CD14-positive monocyte (primary cell): Measurements from ENCODE around the gene ZBTB6. TPM values are rescaled to one million over a fixed set of nuclear protein-coding genes. Genes with fewer than 3 reads are reported as not detected.

Experiments
- DNase-seq, 3 donors: peaks; one replicate each; pipeline ENCODE4 v3.0.0-alpha.2; 2011 to 2022
- H2AFZ ChIP-seq: 2 replicates; pipeline ENCODE4 v1.6.0; 2012; ENCODE audit warnings: mild to moderate bottlenecking, low read depth, low read length, inconsistent platforms; ENCODE audit not compliant: insufficient read depth, poor library complexity, severe bottlenecking
- H3K27ac ChIP-seq, 2 donors: 1 replicate in 1 of 2; 2 replicates in 1 of 2; pipeline ENCODE4 v1.5.1; 2012 to 2013; ENCODE audit warnings: low read length in 2 of 2, control low read depth in 1 of 2, inconsistent platforms in 1 of 2, low read depth in 1 of 2, mild to moderate bottlenecking in 1 of 2
- H3K27me3 ChIP-seq, 2 donors: one replicate each; pipeline versions ENCODE4 v1.6.0 to v1.6.1; 2011 to 2013; ENCODE audit warnings: low read length in 2 of 2; ENCODE audit not compliant: control insufficient read depth in 2 of 2, insufficient read depth in 2 of 2
- H3K36me3 ChIP-seq, 2 donors: replicated peaks in 1 of 2; 1 replicate in 1 of 2; 2 replicates in 1 of 2; pipeline versions ENCODE4 v1.5.1 to v1.6.1; 2012 to 2013; ENCODE audit warnings: low read length in 2 of 2, control low read depth in 1 of 2, inconsistent platforms in 1 of 2, mild to moderate bottlenecking in 1 of 2; ENCODE audit not compliant: insufficient read depth in 2 of 2, control insufficient read depth in 1 of 2
- H3K4me1 ChIP-seq, 2 donors: 1 replicate in 1 of 2; 2 replicates in 1 of 2; pipeline versions ENCODE4 v1.5.1 to v1.6.1; 2012 to 2013; ENCODE audit warnings: low read length in 2 of 2, control low read depth in 1 of 2, inconsistent platforms in 1 of 2, mild to moderate bottlenecking in 1 of 2, moderate library complexity in 1 of 2; ENCODE audit not compliant: insufficient read depth in 2 of 2, control insufficient read depth in 1 of 2
- H3K4me2 ChIP-seq: replicated peaks from 2 replicates; pipeline ENCODE3; 2012; ENCODE audit warnings: low read length, moderate library complexity, mild to moderate bottlenecking; ENCODE audit not compliant: poor library complexity, severe bottlenecking; ENCODE audit errors: extremely low read depth
- H3K4me3 ChIP-seq, 3 experiments: fragments of 200-600 bp in 1 of 3; sonication (generic) in 1 of 3; replicated peaks in 1 of 3; 1 replicate in 2 of 3; 2 replicates in 1 of 3; pipeline ENCODE4 v1.5.1; 2011 to 2013; ENCODE audit warnings: low read length in 3 of 3, mild to moderate bottlenecking in 3 of 3, control low read depth in 2 of 3, low read depth in 2 of 3, inconsistent platforms in 1 of 3, moderate library complexity in 1 of 3
- H3K79me2 ChIP-seq: 2 replicates; pipeline ENCODE4 v1.6.0; 2012; ENCODE audit warnings: mild to moderate bottlenecking, control low read depth, inconsistent platforms, low read length, moderate library complexity; ENCODE audit not compliant: insufficient read depth
- H3K9ac ChIP-seq: 2 replicates; pipeline ENCODE4 v1.6.0; 2017; ENCODE audit warnings: low read length, mild to moderate bottlenecking; ENCODE audit not compliant: insufficient read depth, poor library complexity, severe bottlenecking
- H3K9me3 ChIP-seq, 2 donors: replicated peaks in 1 of 2; 1 replicate in 1 of 2; 2 replicates in 1 of 2; pipeline versions ENCODE4 v1.5.1 to v1.6.1; 2012 to 2013; ENCODE audit warnings: low read length in 2 of 2, control low read depth in 1 of 2; ENCODE audit not compliant: control insufficient read depth in 1 of 2, insufficient read depth in 1 of 2
- H4K20me1 ChIP-seq: 2 replicates; pipeline ENCODE4 v1.6.0; 2012; ENCODE audit warnings: mild to moderate bottlenecking, low read length, control low read depth, moderate library complexity; ENCODE audit not compliant: insufficient read depth
- H3K27ac Mint-ChIP-seq, 7 donors: one replicate each; pipeline ENCODE4 v1.8.0; 2020; ENCODE audit warnings: mild to moderate bottlenecking in 7 of 7, mixed read lengths in 7 of 7, moderate library complexity in 6 of 7, inconsistent platforms in 2 of 7
- H3K27me3 Mint-ChIP-seq, 3 donors: one replicate each; pipeline ENCODE4 v1.8.0; 2021 to 2022; ENCODE audit warnings: low read depth in 3 of 3, mild to moderate bottlenecking in 3 of 3, mixed read lengths in 3 of 3, moderate library complexity in 3 of 3, inconsistent platforms in 1 of 3
- H3K36me3 Mint-ChIP-seq, 2 donors: one replicate each; pipeline ENCODE4 v1.8.0; 2020; ENCODE audit warnings: mixed read lengths in 2 of 2, inconsistent platforms in 1 of 2, mild to moderate bottlenecking in 1 of 2
- H3K4me1 Mint-ChIP-seq: one replicate; pipeline ENCODE4 v1.8.0; 2020; ENCODE audit warnings: mild to moderate bottlenecking, mixed read lengths
- H3K4me3 Mint-ChIP-seq, 2 donors: one replicate each; pipeline ENCODE4 v1.8.0; 2020; ENCODE audit warnings: mild to moderate bottlenecking in 2 of 2, mixed read lengths in 2 of 2, moderate library complexity in 1 of 2
- H3K9me3 Mint-ChIP-seq, 7 donors: one replicate each; pipeline ENCODE4 v1.8.0; 2020 to 2022; ENCODE audit warnings: mixed read lengths in 7 of 7, mild to moderate bottlenecking in 6 of 7, moderate library complexity in 6 of 7, inconsistent platforms in 2 of 7
- WGBS: methylation state at CpG from one replicate; pipeline ENCODE4 v1.1.5; 2013; ENCODE audit warnings: missing lambda C conversion rate; ENCODE audit not compliant: insufficient coverage; 5-methylcytosine and 5-hydroxymethylcytosine counted together
- intact Hi-C, 2 donors: fragments of 100-400 bp; cut with micrococcal nuclease; formaldehyde crosslinking; loops; one replicate each; pipeline versions ENCODE4 v1.15.0 to v1.15.1; 2023
- polyA plus RNA-seq, 3 donors: library from polyadenylated mRNA; depleted of rRNA in 1 of 3; unstranded in 2 of 3; stranded (reverse) in 1 of 3; fragments of 300-500 nt in 2 of 3; fragments of >200 nt in 1 of 3; fragmentation: Illumina TruSeq in 2 of 3; gene quantifications; 1 replicate in 2 of 3; 2 replicates in 1 of 3; pipeline ENCODE4 v1.2.3, GENCODE V29; 2012 to 2021
- TF ChIP-seq, protein P1 (sequence below): fragments of 200-600 bp; IDR thresholded peaks from one replicate; pipeline ENCODE4 v1.8.0; 2022; ENCODE audit warnings: antibody characterized with exemption, mild to moderate bottlenecking

ZBTB6 gene
- polyA plus RNA-seq, 3 donors: 0.64 to 1.7 (median 1.5) TPM

GRCh38 chr9:122900791-122901190, 12.3 kb downstream of the ZBTB6 start:
- peak; percentile 29 to 76 (median 58) for DNase-seq

GRCh38 chr9:122897969-122898368, 15.2 kb downstream of the ZBTB6 start:
- Mint-ChIP-seq H3K27me3 (no peaks in the 10 kb centered on the region), H3K4me3 (no peak overlapping the region), H3K4me1 (peaks cover 6% of the 10 kb centered on the region), H3K9me3 (peaks cover 0 to 2% (median 0%) of the 10 kb centered on the region in 7 donors), H3K36me3 (peaks cover 31 to 46% of the 10 kb centered on the region in 2 donors), H3K27ac (peak overlapping the region in 2 of 7 donors; percentile 0 to 19)
- peaks cover 31 to 53% of the 10 kb centered on the region in 2 donors for H3K36me3 ChIP-seq
- H3K27ac ChIP-seq: no peak overlapping the region
- H3K27me3 ChIP-seq: no peaks in the 10 kb centered on the region
- no peak for DNase-seq
- TF ChIP-seq, protein P1, sequence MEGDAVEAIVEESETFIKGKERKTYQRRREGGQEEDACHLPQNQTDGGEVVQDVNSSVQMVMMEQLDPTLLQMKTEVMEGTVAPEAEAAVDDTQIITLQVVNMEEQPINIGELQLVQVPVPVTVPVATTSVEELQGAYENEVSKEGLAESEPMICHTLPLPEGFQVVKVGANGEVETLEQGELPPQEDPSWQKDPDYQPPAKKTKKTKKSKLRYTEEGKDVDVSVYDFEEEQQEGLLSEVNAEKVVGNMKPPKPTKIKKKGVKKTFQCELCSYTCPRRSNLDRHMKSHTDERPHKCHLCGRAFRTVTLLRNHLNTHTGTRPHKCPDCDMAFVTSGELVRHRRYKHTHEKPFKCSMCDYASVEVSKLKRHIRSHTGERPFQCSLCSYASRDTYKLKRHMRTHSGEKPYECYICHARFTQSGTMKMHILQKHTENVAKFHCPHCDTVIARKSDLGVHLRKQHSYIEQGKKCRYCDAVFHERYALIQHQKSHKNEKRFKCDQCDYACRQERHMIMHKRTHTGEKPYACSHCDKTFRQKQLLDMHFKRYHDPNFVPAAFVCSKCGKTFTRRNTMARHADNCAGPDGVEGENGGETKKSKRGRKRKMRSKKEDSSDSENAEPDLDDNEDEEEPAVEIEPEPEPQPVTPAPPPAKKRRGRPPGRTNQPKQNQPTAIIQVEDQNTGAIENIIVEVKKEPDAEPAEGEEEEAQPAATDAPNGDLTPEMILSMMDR: no peak
- peaks cover 89% of the 10 kb centered on the region for H3K79me2 ChIP-seq
- peaks cover 40% of the 10 kb centered on the region for H4K20me1 ChIP-seq
- no peak overlapping the region for H3K4me2 ChIP-seq
- no peak overlapping the region for H3K4me3 ChIP-seq
- intact Hi-C loops: no loop called here
- H2AFZ ChIP-seq: no peak overlapping the region
- no CpG with 5 or more reads among the region's 1 CpG for WGBS
- peaks cover 11 to 14% of the 10 kb centered on the region in 2 donors for H3K4me1 ChIP-seq
- no peak overlapping the region for H3K9ac ChIP-seq
- H3K9me3 ChIP-seq: no peaks in the 10 kb centered on the region

More at GRCh38 chr9:122900791-122901190, 12.3 kb downstream of the ZBTB6 start:
- Histone ChIP-seq H3K4me1 (peaks cover 19 to 32% of the 10 kb centered on the region in 2 donors), H3K79me2 (peaks cover 90% of the 10 kb centered on the region), H3K27ac (peak overlapping the region in 1 of 2 donors; percentile 89), H3K4me2 (peak overlapping the region; percentile 73), H3K9me3 (no peaks in the 10 kb centered on the region), H4K20me1 (peaks cover 26% of the 10 kb centered on the region), H2AFZ (peak overlapping the region; percentile 73), H3K4me3 (peak overlapping the region; percentile 51 to 89 (median 75)), H3K36me3 (peaks cover 6 to 25% of the 10 kb centered on the region in 2 donors), H3K27me3 (no peaks in the 10 kb centered on the region), H3K9ac (peak overlapping the region; percentile 54)
- peaks cover 16% of the 10 kb centered on the region for H3K4me1 Mint-ChIP-seq
- peaks cover 12 to 20% of the 10 kb centered on the region in 2 donors for H3K36me3 Mint-ChIP-seq
- TF ChIP-seq, protein P1: no peak
- H3K9me3 Mint-ChIP-seq: no peaks in the 10 kb centered on the region
- intact Hi-C loops: loop anchor here in 1 of 2 donors (5.0 to 10.0 kb wide), 3 partner anchors 42 to 636 kb away; partner anchors contain the start of genes MRRF, RABGAP1 and RBM18
- H3K27ac Mint-ChIP-seq: peak overlapping the region; percentile 81 to 90 (median 84)
- peaks cover 0 to 1% (median 0%) of the 10 kb centered on the region in 3 donors for H3K27me3 Mint-ChIP-seq
- WGBS: no CpG with 5 or more reads among the region's 2 CpGs
- H3K4me3 Mint-ChIP-seq: peak overlapping the region; percentile 60 to 62
